Caco-2 (cell line): ENCODE results near the gene SAMD4A. TPM values are rescaled to one million over a fixed set of nuclear protein-coding genes. Genes with fewer than 3 reads are reported as not detected.

ENCODE experiments used
- BruUV-seq: library from RNA; stranded (reverse); fragments of 400-500 nt; replicated peaks from 2 replicates; lab custom pipeline; 2021; lab: Mats Ljungman, UMichigan
- CTCF ChIA-PET: fragments of 300-600 bp; sonication (Branson Sonifier 250); formaldehyde crosslinking; loops from one replicate; lab custom pipeline; 2022; ENCODE audit warnings: antibody characterized with exemption; lab: Charles Lee
- POLR2A ChIA-PET: fragments of 300-600 bp; sonication (Branson Sonifier 250); formaldehyde crosslinking; loops from one replicate; lab custom pipeline; 2022; ENCODE audit warnings: antibody characterized with exemption; lab: Charles Lee
- DNase-seq, 2 experiments: peaks; one replicate each; pipeline versions ENCODE4 v3.0.0 to v3.0.0-alpha.2; 2020 to 2022
- H3K27me3 ChIP-seq: replicated peaks from 2 replicates; pipeline ENCODE4 v1.6.0; 2011; ENCODE audit warnings: low read length; ENCODE audit not compliant: control insufficient read depth, insufficient read depth
- H3K36me3 ChIP-seq: 2 replicates; pipeline ENCODE4 v1.5.1; 2011; ENCODE audit warnings: low read length; ENCODE audit not compliant: control insufficient read depth, insufficient read depth
- H3K4me1 ChIP-seq: fragments of 250-450 bp; sonication (Bioruptor Pico); 2 replicates; pipeline ENCODE4 v1.5.1; 2020; ENCODE audit warnings: mild to moderate bottlenecking
- H3K4me3 ChIP-seq: 2 replicates; pipeline ENCODE4 v1.5.1; 2011; ENCODE audit warnings: low read depth, mild to moderate bottlenecking, control low read depth, low read length
- H3K9me3 ChIP-seq: fragments of 250-450 bp; sonication (Bioruptor Pico); 2 replicates; pipeline ENCODE4 v1.5.1; 2020; ENCODE audit warnings: mild to moderate bottlenecking, moderate library complexity
- H3K27ac Mint-ChIP-seq: one replicate; pipeline ENCODE4 v1.8.0; 2022; ENCODE audit warnings: mixed read lengths; ENCODE audit not compliant: unreplicated experiment
- H3K27me3 Mint-ChIP-seq: one replicate; pipeline ENCODE4 v1.8.0; 2022; ENCODE audit warnings: mixed read lengths; ENCODE audit not compliant: insufficient read depth, unreplicated experiment
- H3K36me3 Mint-ChIP-seq: one replicate; pipeline ENCODE4 v1.8.0; 2022; ENCODE audit warnings: mild to moderate bottlenecking, mixed read lengths; ENCODE audit not compliant: insufficient read depth, unreplicated experiment
- H3K4me1 Mint-ChIP-seq: one replicate; pipeline ENCODE4 v1.8.0; 2022; ENCODE audit warnings: low read depth, mixed read lengths; ENCODE audit not compliant: unreplicated experiment
- H3K4me3 Mint-ChIP-seq: one replicate; pipeline ENCODE4 v1.8.0; 2022; ENCODE audit warnings: mild to moderate bottlenecking, moderate library complexity, mixed read lengths; ENCODE audit not compliant: unreplicated experiment
- H3K9me3 Mint-ChIP-seq: one replicate; pipeline ENCODE4 v1.8.0; 2022; ENCODE audit warnings: mixed read lengths; ENCODE audit not compliant: unreplicated experiment
- intact Hi-C: fragments of 100-400 bp; cut with micrococcal nuclease; formaldehyde crosslinking; loops from one replicate; pipeline ENCODE4 v1.10.0; 2022; ENCODE audit not compliant: unreplicated experiment
- total RNA-seq: library from RNA; stranded (reverse); gene quantifications from 2 replicates; pipeline ENCODE4 v1.2.3, GENCODE V29; 2022
- TF ChIP-seq, protein P1 (sequence below), 2 experiments: fragments of 200-600 bp in 1 of 2; IDR thresholded peaks; 1 replicate in 1 of 2; 2 replicates in 1 of 2; pipeline versions ENCODE4 v1.5.1 to v1.8.0; 2011 to 2022; ENCODE audit warnings: antibody characterized with exemption in 1 of 2, control low read depth in 1 of 2, inconsistent platforms in 1 of 2, low read depth in 1 of 2, low read length in 1 of 2, mild to moderate bottlenecking in 1 of 2, moderate library complexity in 1 of 2; ENCODE audit not compliant: insufficient read depth in 1 of 2, severe bottlenecking in 1 of 2, unreplicated experiment in 1 of 2

SAMD4A gene
- total RNA-seq, 1 experiment from 2014 or later: 60.8 TPM

- POLR2A ChIA-PET: no interaction called here
- Histone ChIP-seq H3K36me3 (peaks cover 1% of the 10 kb centered on the region; the same call in 1 of the 2 replicates), H3K27me3 (no peaks in the 10 kb centered on the region), H3K9me3 (no peaks in the 10 kb centered on the region), H3K4me3 (no peak overlapping the region), H3K4me1 (no peaks in the 10 kb centered on the region)
- TF ChIP-seq, protein P1, sequence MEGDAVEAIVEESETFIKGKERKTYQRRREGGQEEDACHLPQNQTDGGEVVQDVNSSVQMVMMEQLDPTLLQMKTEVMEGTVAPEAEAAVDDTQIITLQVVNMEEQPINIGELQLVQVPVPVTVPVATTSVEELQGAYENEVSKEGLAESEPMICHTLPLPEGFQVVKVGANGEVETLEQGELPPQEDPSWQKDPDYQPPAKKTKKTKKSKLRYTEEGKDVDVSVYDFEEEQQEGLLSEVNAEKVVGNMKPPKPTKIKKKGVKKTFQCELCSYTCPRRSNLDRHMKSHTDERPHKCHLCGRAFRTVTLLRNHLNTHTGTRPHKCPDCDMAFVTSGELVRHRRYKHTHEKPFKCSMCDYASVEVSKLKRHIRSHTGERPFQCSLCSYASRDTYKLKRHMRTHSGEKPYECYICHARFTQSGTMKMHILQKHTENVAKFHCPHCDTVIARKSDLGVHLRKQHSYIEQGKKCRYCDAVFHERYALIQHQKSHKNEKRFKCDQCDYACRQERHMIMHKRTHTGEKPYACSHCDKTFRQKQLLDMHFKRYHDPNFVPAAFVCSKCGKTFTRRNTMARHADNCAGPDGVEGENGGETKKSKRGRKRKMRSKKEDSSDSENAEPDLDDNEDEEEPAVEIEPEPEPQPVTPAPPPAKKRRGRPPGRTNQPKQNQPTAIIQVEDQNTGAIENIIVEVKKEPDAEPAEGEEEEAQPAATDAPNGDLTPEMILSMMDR (IDR thresholded peaks at IDR 0.05; ENCODE audit: insufficient read depth in 1 of 2, low read depth in 1 of 2, low read length in 1 of 2, severe bottlenecking in 1 of 2, unreplicated experiment in 1 of 2): no peak
- BruUV-seq: no TSS peak
- DNase-seq: no peak
- no peak overlapping the region for H3K27ac Mint-ChIP-seq
- peaks cover 75% of the 10 kb centered on the region for H3K36me3 Mint-ChIP-seq
- CTCF ChIA-PET: no interaction called here
- H3K4me3 Mint-ChIP-seq: no peak overlapping the region
- no peaks in the 10 kb centered on the region for H3K9me3 Mint-ChIP-seq
- intact Hi-C loops: no loop called here
- H3K4me1 Mint-ChIP-seq: no peaks in the 10 kb centered on the region
- no peaks in the 10 kb centered on the region for H3K27me3 Mint-ChIP-seq
Observed at GRCh38 chr14:54739514-54739913, 172.6 kb downstream of the SAMD4A start.

- Mint-ChIP-seq H3K4me3 (no peak overlapping the region), H3K36me3 (peaks cover 88% of the 10 kb centered on the region), H3K4me1 (no peaks in the 10 kb centered on the region), H3K27me3 (no peaks in the 10 kb centered on the region), H3K27ac (no peak overlapping the region), H3K9me3 (no peaks in the 10 kb centered on the region)
- intact Hi-C loops: no loop called here
- POLR2A ChIA-PET: no interaction called here
- Histone ChIP-seq H3K27me3 (no peaks in the 10 kb centered on the region), H3K9me3 (no peaks in the 10 kb centered on the region), H3K4me1 (no peaks in the 10 kb centered on the region), H3K36me3 (0 out of 2 replicates have a peak, but pooled peaks cover 1% of the 10 kb centered on the region), H3K4me3 (no peak overlapping the region)
- DNase-seq: no peak
- BruUV-seq: no TSS peak
- TF ChIP-seq, protein P1 (IDR thresholded peaks at IDR 0.05; ENCODE audit: insufficient read depth in 1 of 2, low read depth in 1 of 2, low read length in 1 of 2, severe bottlenecking in 1 of 2, unreplicated experiment in 1 of 2): no peak
- CTCF ChIA-PET: no interaction called here
Observed at GRCh38 chr14:54742492-54743350, 175.8 kb downstream of the SAMD4A start.

- H3K4me3 Mint-ChIP-seq: no peak overlapping the region
- H3K27me3 Mint-ChIP-seq: no peaks in the 10 kb centered on the region
- H3K4me1 Mint-ChIP-seq: no peaks in the 10 kb centered on the region
- Histone ChIP-seq H3K27me3 (no peaks in the 10 kb centered on the region), H3K9me3 (no peaks in the 10 kb centered on the region), H3K4me3 (no peak overlapping the region), H3K4me1 (no peaks in the 10 kb centered on the region), H3K36me3 (0 out of 2 replicates have a peak, but pooled peaks cover 1% of the 10 kb centered on the region)
- POLR2A ChIA-PET: no interaction called here
- no peaks in the 10 kb centered on the region for H3K9me3 Mint-ChIP-seq
- TF ChIP-seq, protein P1 (IDR thresholded peaks at IDR 0.05; ENCODE audit: insufficient read depth in 1 of 2, low read depth in 1 of 2, low read length in 1 of 2, severe bottlenecking in 1 of 2, unreplicated experiment in 1 of 2): no peak
- intact Hi-C loops: no loop called here
- no peak for DNase-seq
- no peak overlapping the region for H3K27ac Mint-ChIP-seq
- CTCF ChIA-PET: no interaction called here
- H3K36me3 Mint-ChIP-seq: peaks cover 88% of the 10 kb centered on the region
- no TSS peak for BruUV-seq
Observed at GRCh38 chr14:54743382-54743781, 176.5 kb downstream of the SAMD4A start.
